GDM1 (cell line): ENCODE data around the gene ACAD9.

ENCODE experiments used
- DNase-seq: peaks from one replicate; lab custom pipeline; 2025; lab: John Stamatoyannopoulos, UW

The ACAD9 gene

DNA sequence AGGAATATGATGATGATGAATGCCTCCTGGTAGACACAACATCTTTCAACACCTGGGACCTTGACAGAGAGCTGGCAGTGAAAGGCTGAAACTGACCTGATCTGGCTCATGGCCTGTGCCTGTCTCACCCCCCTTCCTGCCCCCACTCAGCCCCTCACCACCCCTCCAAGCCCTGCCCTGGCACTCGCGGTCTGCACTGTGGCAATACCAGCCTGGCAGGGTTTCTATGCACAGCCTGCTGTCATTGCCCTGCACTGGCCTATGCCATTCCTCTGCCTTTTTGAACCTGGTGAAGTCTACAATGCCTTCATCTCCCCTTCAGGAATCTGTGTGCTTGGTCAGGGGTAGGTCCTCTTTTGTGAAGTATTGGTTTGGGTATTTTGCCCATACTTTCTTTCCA is 56.5 kb downstream of the ACAD9 start:
- no peak for DNase-seq

GRCh38 chr3:128936341-128936740 is 56.9 kb downstream of the ACAD9 start:
- no peak for DNase-seq

GRCh38 chr3:128940252-128940651 is 60.8 kb downstream of the ACAD9 start:
- DNase-seq: no peak

DNA sequence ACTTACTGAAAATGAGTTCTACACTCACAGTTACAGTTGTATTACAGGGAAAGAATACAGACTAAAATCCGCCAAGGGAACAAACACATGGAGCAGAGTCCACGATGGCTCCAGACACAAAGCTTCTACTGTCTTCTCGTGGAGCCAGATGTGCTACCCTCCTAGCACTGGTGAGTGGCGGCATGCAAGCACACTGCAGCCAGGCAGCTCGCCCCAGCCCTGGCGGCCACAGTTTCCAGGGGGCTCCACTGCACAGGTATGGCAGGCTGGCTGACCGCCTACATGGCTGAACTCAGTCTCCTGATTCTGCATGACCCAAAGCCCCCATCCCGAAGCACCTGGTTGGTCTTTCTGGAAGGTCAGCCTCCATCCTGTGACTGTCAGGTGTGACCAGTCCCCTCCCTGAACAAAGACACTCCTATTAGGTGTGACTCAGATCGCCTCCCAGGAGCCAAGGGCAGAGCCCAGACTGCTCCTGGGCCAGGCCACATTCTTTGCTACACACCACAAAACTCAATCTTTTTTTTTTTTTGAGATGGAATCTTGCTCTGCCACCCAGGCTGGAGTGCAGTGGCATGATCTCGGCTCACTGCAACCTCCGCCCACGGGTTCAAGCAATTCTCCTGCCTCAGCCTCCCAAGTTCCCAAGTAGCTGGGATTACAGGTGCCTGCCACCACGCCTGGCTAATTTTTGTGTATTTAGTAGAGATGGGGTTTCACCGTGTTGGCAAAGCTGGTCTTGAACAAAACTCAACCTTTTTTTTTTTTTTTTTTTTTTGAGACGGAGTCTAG is 62.9 kb downstream of the ACAD9 start:
- DNase-seq: no peak

DNA sequence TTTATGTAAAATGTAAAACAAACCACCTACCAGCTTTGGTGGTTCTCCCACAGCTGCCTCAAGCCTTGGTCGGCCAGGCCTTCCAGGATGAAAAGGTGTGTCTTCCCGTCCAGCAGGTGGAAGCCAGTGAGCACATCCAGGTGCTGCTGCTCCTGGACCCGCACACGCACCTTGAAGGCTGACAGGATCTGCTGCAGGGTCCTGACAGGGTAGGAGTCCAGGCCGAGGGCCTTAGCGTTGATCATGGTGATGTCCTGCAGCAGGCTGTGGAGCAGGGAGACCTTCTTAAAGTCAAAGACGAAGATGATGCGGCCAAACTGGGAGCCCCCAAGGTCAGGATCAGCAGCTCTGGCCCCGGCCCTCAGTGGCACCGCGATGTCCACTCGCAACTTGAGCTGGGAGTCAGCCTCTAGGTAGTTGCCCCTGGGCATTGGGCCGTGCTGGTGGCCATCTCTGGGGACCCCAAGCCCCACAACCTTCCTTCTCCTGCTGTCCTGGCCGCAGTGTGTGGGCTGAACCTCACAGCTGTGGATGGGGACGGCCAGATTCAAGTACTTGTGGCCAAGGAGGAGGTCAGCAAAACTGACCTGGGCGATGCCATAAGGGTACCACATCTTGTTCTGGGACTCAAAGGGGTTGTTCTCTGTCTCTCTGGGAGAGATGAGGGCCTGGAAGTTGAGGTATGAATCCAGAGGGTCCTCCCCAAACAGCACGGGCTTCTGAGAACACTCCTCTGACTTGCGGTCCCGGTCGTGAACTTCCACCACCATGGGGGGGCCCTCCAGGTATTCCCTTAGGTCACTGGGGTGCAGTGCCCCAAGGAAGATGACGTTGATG is 65.8 kb downstream of the ACAD9 start:
- no peak for DNase-seq

- DNase-seq: no peak
Observed at GRCh38 chr3:128945878-128946175, 66.4 kb downstream of the ACAD9 start.

GRCh38 chr3:128946411-128946810 is 67.0 kb downstream of the ACAD9 start:
- no peak for DNase-seq

- DNase-seq: no peak
Observed at GRCh38 chr3:128949158-128949557, 69.7 kb downstream of the ACAD9 start.

GRCh38 chr3:128950223-128950938 is 71.0 kb downstream of the ACAD9 start:
- no peak for DNase-seq

- DNase-seq: no peak
Observed at GRCh38 chr3:128956440-128956839, 77.0 kb downstream of the ACAD9 start.
